NCI-H2171 (cell line): Measurements from ENCODE around the gene STX7.

ENCODE experiments used
- DNase-seq: peaks from one replicate; lab custom pipeline; 2025; lab: John Stamatoyannopoulos, UW

The STX7 gene

GRCh38 chr6:132412656-132413498 is 100.0 kb downstream of the STX7 start:
- DNase-seq = no peak

GRCh38 chr6:132411296-132411695 is 101.6 kb downstream of the STX7 start:
- no peak for DNase-seq

DNA sequence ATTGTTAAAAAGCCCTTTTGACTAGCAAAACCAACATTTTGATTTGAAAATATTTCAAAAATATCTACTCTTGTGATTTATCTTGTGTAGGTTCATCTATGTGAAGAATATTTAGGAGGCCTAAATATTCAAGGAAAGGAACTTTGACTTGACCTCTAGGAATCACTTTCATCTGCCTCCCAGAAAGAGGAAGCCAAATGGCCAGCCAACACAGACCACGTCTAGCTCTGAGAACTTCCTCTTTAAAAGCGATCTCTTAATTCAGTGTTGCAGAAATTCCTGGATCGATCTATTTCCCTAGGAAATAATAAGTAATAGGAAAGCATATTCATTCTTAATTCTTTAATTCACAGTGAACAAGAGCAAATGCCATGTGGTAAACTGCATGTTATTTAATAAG is 102.1 kb downstream of the STX7 start:
- DNase-seq = no peak

- DNase-seq = no peak
These were observed 107.6 kb downstream of the STX7 start for GRCh38 chr6:132405143-132405915.

GRCh38 chr6:132404736-132405135 is 108.2 kb downstream of the STX7 start:
- no peak for DNase-seq

DNA sequence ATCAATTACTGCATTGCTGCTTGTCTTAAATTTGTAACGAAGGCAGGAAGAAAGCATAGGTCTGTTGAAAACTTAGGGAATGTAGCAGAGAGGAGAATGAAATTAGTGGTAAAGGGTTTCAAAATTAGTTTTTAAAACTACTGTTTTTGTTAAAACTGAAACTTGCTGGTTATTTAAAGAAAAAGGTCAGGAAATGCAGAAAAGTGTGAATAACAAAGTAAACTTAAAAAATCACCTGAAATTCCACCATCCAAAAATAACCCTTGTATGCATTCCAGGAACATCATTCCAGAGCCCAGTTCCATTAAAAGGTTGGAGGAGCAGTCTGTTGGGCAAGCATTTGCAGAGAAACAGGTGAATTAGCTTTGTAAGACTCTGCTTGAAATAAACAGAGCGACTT is 108.6 kb downstream of the STX7 start:
- no peak for DNase-seq

DNA sequence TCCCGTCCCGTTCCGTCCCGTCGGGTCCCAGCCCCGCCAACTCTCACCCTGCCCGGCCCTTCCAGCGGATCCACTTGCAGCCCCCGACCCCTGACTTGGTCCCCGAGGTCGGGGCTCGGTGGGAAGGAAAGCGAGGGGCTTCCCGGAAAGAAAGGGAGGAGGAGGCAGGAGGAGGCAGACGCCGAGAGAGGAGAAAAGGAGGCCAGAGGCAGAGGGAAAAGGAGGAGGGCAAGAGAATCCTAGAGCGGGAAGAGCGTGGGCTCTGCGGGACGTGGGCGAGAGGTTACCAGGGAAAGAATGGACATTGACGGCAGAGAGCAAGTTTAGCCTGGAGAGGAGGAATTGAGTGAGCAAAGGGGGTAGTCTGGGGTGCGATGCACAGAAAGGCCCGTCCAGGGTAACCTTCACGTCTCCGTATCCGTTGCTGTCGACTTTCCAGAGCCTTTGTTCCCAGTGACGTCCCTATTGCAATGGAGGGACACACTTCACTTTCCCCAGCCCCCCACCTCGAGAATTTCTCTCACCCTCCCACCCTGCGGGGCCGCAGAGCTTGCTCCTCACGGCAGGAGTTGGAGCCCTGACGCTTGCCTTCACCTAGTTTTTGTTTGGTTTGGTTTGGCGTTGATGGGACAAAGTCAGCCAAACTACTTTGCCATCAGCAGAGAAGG is 111.2 kb downstream of the STX7 start:
- no peak for DNase-seq

GRCh38 chr6:132400883-132401617 is 111.9 kb downstream of the STX7 start, which contains the start of gene MOXD1:
TSS of gene MOXD1 (minus strand) at chr6:132401475. CDS start at chr6:132401426, 49 bp downstream.
- DNase-seq = no peak

DNA sequence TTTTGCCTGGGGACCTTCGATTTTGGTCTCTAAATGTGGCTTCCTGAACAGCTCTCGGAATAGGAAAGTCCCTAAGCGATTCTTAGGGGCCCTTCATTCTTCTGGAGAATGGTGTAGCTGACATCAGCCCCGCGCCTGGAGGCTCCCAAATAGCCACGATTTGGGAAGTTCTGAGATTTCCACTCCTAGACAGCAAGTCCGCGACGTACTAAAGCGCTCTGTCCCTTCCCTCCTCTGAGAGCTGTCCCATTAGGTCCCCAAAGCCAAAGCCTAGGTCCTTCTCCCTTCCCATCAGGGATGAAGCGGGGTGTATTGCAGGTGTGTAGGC is 112.4 kb downstream of the STX7 start:
- DNase-seq = no peak

GRCh38 chr6:132399376-132400074 is 113.4 kb downstream of the STX7 start:
- DNase-seq = no peak
